Activated effector memory CD4-positive, alpha-beta T cell treated with Interleukin-2 at 50 U/mL for 16 hours (primary cell): Measurements from ENCODE around the gene ST7.
"Not testable (repeated sequence)": the region's sequence is repeated elsewhere in the genome, so short reads cannot be mapped to it uniquely, and the experiment has no call there.

Experiments used
- DNase-seq: peaks from one replicate; pipeline ENCODE4 v3.0.0-alpha.2; 2020

The ST7 gene

DNA sequence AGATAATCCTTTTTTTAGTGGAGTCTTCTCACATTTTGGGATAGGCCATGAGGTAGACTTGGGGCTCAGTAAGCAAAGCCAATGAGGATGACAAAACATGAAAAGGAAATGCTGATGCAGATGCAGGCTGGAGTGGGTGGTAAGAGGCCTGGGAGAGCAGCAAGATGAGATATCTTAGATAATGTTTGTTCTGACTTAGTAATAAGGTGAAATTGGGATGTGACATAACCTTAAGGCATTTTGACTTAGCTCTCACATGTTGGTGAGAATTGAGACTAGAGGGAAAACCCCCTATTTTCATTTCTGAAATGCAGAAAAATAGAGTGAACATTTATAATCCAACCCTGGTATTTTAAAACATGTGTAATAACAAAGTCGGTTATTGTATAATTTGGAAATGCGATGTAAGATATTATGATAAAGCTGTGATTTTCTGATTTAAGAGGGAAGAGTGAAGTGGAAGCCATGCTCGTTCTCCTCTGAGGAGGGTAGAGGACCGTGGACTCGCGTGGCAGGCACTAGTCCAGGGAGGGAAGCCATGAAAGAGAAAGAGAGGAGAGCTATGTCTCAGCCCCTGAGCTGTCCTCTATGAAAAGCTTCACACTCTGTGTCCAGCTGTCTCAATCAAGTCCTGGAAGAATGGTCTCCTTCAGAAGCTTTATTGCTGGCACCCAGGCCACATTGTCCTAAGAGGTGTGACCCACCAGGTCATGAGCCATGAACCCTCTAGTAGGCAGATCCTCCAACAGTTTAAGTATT lies 57.3 kb downstream of the ST7 start:
- DNase-seq: no peak

DNA sequence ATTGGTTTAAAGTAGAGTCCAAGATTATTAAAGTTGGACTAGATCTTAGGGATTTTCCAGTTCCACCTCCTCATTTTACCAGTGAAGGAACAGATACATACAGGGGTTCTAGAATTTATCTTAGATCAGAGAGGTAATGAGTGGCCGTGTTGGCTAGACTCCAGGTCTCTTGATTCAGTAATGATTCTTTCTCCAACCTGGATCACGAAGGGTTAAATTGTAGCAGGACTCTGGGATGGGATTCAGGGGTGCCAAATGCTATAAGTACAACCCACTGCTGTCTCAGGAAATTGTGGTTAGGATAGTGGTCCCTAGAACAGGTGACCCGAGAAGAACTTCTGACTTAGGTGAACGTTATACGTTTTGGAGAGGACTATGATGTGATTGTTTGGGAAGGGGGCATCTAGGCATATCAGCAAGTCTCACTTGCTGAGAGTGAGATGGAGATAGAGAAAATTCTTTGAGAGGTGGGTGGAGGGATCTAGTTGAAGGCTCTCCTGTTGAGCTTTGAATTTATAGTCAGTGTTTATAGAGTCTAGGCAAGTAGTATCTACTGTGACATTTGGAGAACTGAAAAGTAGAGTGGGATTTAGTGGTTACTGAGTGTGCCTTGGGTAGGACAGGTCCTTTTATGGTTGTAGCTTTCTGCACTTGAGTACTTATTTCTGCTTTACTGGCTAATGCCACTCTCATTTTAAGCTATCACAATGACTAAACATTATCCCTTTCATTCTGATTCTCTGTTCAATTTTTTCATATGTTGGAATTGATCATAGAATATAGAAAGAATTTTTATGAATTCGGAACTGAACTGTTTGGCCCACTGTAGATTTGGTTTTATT lies 58.3 kb downstream of the ST7 start:
- DNase-seq: no peak

DNA sequence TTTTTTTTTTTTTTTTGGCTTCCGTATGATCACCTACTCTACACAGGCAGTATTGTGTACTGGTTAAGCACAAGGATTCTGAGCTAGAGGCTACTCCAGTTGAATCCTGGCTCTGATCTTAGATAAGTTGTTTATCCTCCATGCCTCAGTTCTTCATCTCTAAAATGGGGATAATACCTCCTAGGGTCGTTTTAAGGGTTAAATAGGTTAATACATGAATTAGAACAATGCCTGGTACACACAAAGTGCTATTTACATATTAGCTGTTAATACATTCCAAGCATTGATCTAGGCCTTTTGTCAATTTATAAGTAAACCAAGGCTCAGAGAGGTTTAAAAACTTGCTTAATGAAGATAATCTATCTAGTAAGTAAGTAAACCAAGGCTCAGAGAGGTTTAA lies 59.0 kb downstream of the ST7 start:
- DNase-seq: no peak

DNA sequence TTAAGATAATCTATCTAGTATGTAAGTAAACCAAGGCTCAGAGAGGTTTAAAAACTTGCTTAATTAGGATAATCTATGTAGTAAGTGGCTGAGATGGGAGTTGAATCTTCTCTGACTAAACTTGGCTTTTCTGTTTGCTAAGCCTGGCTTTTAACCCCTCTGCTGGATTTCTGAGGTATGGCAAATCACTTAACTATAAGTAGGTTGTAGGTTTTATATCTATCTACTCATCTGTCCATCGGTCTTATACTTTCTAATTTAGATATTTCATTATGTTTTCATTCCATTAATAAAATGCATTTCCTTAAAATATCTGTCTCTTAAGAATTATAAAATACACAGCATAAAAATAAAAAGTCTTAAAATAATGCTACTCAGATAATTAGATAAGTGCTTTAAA lies 59.4 kb downstream of the ST7 start:
- no peak for DNase-seq

DNA sequence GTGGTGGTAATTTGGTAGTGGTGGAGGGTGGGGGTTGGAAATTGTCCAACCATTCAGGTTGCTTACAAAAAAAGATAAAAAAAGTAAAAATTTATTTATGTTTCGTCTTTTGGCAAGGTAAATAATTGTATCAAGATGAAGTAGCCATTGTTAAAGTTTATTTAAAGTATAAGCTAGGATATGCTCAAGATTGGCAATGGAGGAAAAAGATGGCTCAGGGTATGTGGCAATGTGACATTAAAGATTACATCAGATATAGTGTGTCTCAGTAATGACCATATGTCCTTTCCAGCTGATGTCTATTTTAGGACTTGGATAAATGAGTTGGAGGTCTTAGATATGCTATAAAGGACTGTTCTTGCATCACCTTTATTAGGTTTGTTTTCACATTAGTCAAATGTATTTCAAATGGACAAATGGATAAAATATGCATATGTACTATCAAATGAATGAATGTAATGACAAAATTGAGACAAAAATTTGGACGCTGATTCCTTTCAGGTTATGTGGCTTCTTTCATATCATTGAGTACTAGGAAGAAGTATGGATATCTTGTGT lies 60.9 kb downstream of the ST7 start:
- no peak for DNase-seq

DNA sequence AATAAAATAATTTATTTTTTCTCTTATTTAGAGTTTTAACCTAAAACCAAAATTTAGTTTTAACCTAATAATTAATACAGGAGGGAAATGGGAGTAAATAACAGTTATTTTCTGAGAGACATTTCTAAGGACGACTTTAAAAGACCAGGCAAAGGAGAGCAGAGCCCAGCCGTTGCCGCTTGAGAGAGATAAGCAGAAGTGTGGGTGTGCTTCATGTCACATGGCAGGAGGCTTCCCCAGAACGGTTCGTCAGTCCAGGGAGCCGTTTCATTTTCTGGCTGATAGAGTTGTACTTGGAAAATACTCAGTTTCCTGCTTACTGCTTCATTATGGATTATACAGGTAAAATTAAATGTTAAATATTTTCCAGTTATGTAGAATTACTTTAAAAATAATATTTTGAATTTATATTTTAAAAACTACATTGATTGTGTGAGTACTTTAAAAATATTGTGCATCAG lies 61.4 kb downstream of the ST7 start:
- DNase-seq: no peak

DNA sequence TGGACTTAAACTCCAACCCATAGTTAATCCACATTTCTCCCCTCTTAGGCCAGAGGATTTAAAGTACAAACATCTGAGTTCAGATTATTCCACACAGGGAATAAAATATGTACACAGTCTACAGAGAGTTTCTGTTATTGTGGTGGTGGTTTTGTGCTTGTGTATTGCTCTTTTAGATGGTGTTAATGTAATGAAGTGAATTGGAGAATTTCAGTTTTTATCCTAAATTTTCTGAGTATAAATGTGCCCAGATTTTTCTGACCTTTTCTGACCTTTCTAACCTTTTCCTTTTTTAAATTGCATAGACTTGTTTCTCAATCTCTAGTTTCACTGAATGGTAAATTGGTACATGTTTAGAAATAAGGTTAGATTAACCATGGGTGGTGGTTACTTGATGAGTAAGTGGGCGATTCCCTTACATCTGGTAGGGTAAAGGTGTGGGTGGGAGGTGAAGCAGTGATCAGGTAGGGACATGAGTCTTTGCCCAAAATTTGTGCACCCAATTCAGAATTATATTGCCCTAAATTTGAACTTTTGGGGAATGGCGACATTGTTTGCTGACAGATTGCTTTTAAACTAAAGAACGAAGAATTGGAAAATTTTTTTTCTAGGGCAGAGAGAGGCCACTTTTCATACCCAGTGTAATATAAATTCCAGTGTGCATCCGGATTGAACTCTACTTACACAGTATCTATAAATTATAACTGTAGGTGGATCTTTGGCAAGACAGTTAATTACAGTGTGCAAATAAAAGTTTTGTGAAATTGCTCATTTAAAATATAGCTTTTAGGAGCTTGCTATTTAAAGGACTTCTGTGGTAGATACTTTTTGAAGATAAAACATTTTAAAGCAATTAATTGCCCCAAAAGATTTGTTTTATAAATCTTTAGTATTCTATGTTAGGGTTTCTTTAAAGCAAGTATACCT lies 62.2 kb downstream of the ST7 start:
- no peak for DNase-seq

DNA sequence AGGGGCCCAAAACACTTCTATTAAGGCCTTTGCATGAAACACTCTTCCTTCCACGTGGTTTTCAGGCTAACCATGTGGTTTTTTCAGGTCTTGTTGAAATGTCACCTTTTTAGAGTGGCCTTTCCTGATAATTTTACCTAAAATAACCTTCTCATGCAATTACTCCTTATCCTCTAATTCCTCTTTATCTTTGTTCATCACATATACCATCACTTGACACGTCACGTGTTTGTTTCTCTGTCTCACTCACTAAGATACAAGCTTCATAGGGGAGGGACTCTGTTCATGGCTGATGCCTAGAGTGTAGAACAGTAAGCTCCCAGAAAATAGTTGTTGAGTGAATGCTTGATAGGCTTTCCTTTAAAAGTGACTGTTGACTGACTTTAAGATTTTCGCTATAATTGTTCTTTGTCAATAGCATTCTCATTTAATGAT lies 63.7 kb downstream of the ST7 start:
- DNase-seq: no peak

DNA sequence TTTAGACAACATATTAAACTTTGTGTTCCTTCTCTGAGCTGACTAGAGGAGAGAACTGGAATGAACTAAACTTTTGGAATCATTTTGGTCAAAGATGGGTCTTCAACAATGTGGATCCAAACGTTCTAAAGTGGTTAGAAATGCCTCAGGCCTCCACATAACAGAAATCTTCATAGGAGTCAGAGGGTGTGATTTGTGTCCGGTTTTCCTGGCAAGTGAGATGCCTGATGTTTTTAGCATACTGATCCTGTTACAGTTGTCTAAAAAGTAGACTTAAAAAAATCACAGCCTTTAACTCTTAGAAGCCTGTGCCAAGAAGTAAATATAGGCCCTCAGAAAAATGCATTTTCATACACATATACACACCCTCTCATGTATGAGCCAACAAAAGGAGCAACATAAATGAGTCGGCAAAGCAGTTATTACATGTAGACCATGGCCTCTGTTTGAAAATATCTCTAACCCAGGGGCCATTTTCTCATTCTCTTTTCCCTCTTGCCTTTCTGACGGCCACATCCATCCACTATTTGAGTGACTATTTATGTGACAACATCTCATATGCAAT lies 64.5 kb downstream of the ST7 start:
- DNase-seq: no peak

DNA sequence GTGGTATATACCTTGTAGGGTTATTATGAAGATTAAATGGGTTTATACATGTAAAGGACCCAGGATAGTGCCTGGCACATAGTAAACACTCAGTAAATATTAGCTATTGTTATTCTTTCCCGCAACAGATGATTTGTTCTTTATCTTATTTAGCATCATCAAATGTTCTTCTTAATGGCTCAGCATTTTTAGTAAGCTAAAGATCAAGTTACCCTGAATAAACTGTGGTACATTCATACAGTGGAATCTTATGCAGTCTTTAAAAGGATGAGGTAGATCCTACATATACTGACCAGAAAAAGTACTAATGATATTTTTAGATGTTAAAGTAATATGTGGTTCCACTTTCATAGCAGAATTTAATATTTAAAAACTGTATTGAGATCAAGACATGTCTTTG lies 65.4 kb downstream of the ST7 start:
- DNase-seq: no peak

DNA sequence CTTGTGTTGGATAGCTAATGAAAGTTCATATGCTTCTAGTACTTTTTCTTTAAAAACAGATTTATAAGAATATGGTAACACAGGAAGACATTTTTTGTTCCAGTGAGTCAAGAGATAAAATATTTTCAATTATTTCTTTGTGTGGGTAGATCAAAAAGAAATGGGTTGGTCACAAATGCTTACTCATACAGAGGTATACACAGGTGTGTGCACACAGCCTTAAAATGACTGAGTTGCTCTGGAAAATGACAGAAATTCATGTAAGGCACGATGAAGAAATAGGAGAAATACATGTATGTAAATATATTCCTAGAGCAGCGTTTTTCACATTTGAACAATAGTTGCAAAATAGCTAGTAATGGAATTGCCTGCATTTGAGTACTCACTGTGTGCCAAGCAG lies 66.0 kb downstream of the ST7 start:
- no peak for DNase-seq

DNA sequence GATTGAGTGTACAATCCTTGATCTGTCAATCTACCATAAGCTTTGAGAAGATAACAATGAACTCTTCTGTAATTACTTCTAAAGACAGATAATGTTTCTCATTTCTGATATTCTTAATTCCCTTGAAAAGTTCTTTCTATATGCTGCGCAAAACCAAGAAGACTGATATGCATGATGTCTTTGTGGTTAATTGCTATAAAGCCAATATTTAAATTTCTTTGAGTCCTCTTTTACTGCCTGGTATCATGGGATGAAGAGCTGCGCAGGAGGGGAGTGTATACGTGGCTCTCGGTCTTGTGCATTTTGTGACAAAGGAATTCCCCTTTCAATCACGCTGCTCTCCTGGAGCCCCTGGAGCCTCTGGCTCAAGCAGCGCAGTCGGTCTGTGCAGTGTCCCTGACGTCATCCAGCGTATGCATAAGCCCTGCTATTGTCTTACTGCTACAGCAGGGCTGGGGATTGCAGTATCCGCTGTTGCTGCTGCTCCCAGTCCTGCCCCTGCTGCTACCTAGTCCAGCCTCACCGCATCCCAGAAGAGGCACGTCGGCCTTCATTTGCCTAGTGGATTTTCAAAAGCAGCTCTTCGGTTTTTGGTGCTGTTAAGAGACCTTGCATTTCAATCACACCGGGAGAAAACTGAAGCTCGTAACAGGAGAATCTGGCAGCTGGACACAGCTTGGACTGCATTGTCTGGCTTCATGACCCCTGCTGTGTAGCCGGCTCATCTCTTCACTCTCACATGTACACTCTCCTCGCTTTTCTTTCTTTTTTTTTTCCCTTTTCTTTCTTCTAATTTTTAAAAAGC lies 66.7 kb downstream of the ST7 start:
- no peak for DNase-seq

DNA sequence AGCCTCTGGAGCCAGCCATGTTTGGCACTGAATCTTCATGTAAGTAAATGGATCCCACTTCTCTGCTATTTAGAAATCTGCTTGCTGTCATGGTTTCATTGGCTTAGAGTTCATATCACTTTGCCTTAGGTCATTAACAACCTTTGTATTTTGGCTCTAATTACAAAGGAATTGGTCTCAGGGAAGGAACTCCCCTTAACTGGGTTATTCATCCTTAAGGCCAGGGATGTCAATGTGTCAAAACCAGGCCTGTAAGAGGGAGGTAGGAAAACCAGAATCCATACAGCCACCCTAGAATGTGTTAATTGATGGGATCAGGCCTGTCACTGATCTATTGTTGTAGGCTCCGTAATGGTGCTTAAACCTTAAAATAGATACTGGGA lies 67.3 kb downstream of the ST7 start:
- DNase-seq: no peak

DNA sequence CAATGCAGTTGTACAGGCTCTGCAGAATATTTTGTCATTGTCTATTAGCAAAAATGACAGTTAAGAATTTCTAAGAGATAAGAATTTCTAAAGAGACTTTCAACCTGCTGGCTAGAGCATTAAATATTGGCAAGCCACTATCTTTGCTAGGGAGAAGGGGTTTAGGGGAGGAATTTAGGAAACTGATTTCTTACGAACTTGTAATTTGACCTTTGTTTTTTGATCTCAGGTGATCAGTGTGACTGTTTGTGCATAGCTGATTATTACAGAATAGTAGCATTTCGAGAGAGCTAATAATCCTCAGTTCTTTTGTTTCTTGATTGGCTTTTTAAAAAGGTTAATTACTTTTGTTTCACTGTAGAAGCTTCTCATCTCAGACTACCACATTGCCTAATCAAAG lies 68.1 kb downstream of the ST7 start:
- DNase-seq: no peak

DNA sequence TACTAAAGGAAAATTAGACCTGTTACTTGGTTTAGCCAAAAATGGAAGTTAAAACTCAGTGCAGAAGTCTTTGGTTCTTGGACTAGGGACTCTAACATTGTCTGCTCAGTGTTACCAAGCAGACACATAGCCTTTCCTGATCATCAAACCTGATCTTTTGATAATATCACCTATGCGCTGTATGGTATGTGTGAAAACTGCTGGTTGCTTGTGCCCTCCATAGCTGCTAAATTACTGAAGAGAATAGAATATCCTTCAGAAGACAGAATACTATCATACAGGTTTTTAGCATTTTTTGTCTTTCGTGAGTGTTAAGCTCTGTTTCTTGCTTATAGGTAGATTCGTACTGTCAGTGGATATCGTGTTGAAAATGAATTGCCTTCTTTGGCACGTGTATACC lies 68.7 kb downstream of the ST7 start:
- no peak for DNase-seq

DNA sequence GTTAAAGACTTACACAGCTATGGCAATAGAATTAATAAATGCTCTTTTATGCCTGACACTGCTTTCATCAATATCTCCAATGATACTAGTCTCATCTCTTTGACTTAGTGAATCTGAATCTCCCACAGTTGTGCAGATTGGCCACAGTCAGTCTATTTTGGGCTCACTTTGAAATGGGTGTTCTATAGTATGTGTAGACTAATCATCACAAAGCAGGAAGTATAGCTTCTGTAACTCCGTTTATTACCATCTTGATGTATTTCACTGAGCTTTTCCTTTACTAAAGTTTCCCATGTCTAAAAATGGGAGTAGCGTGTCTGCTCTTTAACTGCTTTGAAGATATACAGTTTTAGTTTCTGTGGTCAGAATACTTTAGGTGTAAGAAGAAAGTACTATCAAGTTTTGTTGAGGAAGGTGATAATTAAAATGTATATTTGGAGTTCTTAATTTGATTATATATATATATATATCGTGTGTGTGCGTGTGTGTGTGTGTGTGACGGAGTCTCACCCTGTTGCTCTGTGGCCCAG lies 70.1 kb downstream of the ST7 start:
- no peak for DNase-seq

DNA sequence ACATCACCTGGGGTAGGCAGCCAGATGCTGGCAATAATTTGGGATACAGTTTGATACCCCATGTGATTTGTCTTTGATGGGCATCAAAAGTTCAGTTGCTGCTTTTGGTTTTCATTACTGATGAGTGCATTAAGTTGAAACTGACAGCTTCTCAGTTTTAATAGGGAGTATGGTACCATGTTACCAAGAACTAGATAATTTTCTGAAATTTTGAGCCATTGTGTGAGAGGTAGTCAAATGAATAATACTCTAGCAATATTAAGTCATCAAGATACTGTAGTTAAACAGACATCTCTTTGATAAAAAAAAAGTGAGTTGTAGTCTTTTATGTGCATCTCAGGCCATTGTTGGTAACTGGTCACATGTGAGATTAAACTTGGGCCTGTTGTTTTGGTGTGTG lies 71.5 kb downstream of the ST7 start:
- DNase-seq: no peak

DNA sequence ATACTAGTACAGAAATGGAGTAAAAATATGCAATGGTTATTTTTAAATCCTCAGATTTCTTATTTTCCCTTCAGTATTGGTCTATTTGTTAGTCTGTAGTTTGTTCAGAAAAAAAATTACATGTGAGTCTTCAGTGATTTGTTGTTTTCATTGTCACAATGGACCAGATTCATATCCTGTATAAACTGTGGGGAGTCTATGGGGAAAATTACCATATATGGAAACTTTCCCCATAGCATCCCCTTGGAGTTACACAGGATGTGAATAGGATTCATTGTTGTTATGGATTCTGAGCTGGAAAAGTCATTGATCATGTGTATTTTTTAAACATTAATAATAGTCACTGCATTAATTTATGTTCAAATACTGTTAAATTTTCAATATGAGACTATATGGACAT lies 72.6 kb downstream of the ST7 start:
- no peak for DNase-seq

DNA sequence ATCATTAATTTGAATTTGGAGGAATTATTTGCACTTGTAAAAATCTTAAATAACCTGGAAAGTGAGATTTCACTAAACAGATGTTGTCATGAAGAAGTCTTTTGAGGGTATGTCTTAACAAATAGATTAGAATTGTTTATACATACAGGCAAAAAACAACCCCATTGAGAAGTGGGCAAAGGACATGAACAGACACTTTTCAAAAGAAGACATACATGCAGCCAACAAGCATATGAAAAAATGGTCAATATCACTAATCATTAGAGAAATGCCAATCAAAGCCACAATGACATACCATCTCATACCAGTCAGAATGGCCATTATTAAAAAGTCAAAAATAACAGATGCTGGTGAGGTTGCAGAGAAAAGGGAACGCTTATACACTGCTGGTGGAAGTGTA lies 77.0 kb downstream of the ST7 start:
- not testable (repeated sequence) for DNase-seq

DNA sequence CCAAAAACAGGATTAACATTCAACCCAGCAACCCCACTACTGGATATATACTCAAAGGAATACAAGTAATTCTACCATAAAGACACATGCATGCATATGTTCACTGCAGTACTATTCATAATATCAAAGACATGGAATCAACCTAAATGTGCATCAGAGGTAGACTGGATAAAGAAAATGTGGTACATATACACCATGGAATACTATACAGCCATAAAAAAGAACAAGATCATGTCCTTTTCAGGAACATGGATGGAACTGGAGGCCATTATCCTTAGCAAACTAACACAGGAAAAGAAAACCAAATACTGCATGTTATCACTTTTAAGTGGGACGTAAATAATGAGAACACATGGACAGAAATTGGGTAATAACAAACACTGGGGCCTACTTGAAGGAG lies 77.5 kb downstream of the ST7 start:
- DNase-seq: not testable (repeated sequence)

DNA sequence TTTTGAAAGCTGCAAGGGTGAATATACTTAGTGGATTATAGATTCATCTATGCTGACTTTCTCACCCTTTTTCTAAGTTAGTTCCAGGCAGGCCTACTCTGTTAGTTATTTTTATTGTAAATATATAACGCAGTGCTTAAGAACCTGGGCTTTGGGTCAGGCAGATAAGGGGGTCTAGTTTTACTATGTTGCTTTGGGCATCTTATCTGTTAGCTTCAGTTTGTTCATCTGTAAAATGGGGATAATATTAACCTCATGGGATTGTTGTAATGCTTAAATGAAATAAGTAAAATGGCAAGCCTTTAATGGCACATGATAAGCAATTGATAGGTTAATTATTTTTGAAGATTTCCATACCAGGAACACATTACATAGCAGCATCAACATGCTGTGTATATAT lies 79.5 kb downstream of the ST7 start:
- DNase-seq: no peak
